Natural killer cell (primary cell): ENCODE data around the gene TMEM179B. TPM values are rescaled to one million over a fixed set of nuclear protein-coding genes. Genes with fewer than 3 reads are reported as not detected.
A peak's percentile ranks its signal among the peaks of the same experiment; 100 is the strongest.
"Not testable (repeated sequence)": the region's sequence is repeated elsewhere in the genome, so short reads cannot be mapped to it uniquely, and the experiment has no call there.

Experiments
- ATAC-seq, 3 donors: fragments of 150-1000 bp in 2 of 3; fragments of 200-7000 bp in 1 of 3; cut with Tn5 transposase; 1 replicate in 1 of 3; 2 replicates in 2 of 3; pipeline ENCODE4 v1.10.0; 2021; ENCODE audit warnings: mild to moderate bottlenecking in 2 of 3, moderate library complexity in 2 of 3
- DNase-seq, 2 donors: peaks; one replicate each; pipeline versions ENCODE4 v3.0.0 to v3.0.0-alpha.2; 2013 to 2021; ENCODE audit warnings: mixed read lengths in 1 of 2
- H3K27ac ChIP-seq: one replicate; pipeline ENCODE4 v1.5.1; 2013; ENCODE audit warnings: mild to moderate bottlenecking, low read length
- H3K27me3 ChIP-seq: one replicate; pipeline ENCODE4 v1.6.1; 2013; ENCODE audit warnings: low read length; ENCODE audit not compliant: control insufficient read depth, insufficient read depth
- H3K36me3 ChIP-seq: one replicate; pipeline ENCODE4 v1.6.1; 2013; ENCODE audit warnings: low read length; ENCODE audit not compliant: control insufficient read depth, insufficient read depth
- H3K4me1 ChIP-seq: one replicate; pipeline ENCODE4 v1.6.1; 2013; ENCODE audit warnings: low read length; ENCODE audit not compliant: control insufficient read depth, insufficient read depth
- H3K4me3 ChIP-seq: one replicate; pipeline ENCODE4 v1.5.1; 2013; ENCODE audit warnings: low read length
- H3K9me3 ChIP-seq: one replicate; pipeline ENCODE4 v1.6.1; 2013; ENCODE audit warnings: low read length; ENCODE audit not compliant: control insufficient read depth, insufficient read depth
- H3K27ac Mint-ChIP-seq, 2 donors: one replicate each; pipeline ENCODE4 v1.8.0; 2022; ENCODE audit warnings: mild to moderate bottlenecking in 2 of 2, mixed read lengths in 2 of 2, moderate library complexity in 1 of 2
- H3K27me3 Mint-ChIP-seq, 2 donors: one replicate each; pipeline ENCODE4 v1.8.0; 2022; ENCODE audit warnings: low read depth in 2 of 2, mixed read lengths in 2 of 2
- H3K36me3 Mint-ChIP-seq: one replicate; pipeline ENCODE4 v1.8.0; 2022; ENCODE audit warnings: mixed read lengths
- H3K4me1 Mint-ChIP-seq, 2 donors: one replicate each; pipeline ENCODE4 v1.8.0; 2022; ENCODE audit warnings: mixed read lengths in 2 of 2
- H3K4me3 Mint-ChIP-seq: one replicate; pipeline ENCODE4 v1.8.0; 2022; ENCODE audit warnings: mild to moderate bottlenecking, moderate library complexity, mixed read lengths
- H3K9me3 Mint-ChIP-seq, 2 donors: one replicate each; pipeline ENCODE4 v1.8.0; 2022; ENCODE audit warnings: mixed read lengths in 2 of 2
- CTCF ChIP-seq: fragments of 200-600 bp; IDR thresholded peaks from one replicate; pipeline ENCODE4 v1.8.0; 2022; ENCODE audit warnings: antibody characterized with exemption
- WGBS: methylation state at CpG from one replicate; pipeline ENCODE4 v1.1.7; 2013; ENCODE audit warnings: missing lambda C conversion rate; ENCODE audit not compliant: insufficient coverage; 5-methylcytosine and 5-hydroxymethylcytosine counted together
- intact Hi-C: fragments of 100-400 bp; cut with micrococcal nuclease; formaldehyde crosslinking; loops from one replicate; pipeline ENCODE4 v1.14.2; 2022
- total RNA-seq, 4 donors: library from RNA; stranded (reverse); fragments of 120-200 nt in 1 of 4; gene quantifications; one replicate each; pipeline versions ENCODE4 v1.2.3 to v1.2.4, GENCODE V29; 2013 to 2022

The TMEM179B gene
- total RNA-seq, 3 donors from 2014 or later (not counting 1 experiment from before 2014, with no cell fraction given), result 33.7 to 41.1 (median 36.3) TPM

- H3K9me3 Mint-ChIP-seq, result no peaks in the 10 kb centered on the region
- no peaks in the 10 kb centered on the region for H3K36me3 Mint-ChIP-seq
- Histone ChIP-seq H3K27me3 (no peaks in the 10 kb centered on the region), H3K9me3 (no peaks in the 10 kb centered on the region), H3K27ac (no peak overlapping the region), H3K36me3 (peaks cover 6% of the 10 kb centered on the region), H3K4me3 (no peak overlapping the region), H3K4me1 (peaks cover 22% of the 10 kb centered on the region)
- DNase-seq (no peak), ATAC-seq (no peak)
- no peak overlapping the region for H3K27ac Mint-ChIP-seq
- TF ChIP-seq CTCF, result no peak
- peaks cover 7 to 9% of the 10 kb centered on the region in 2 donors for H3K4me1 Mint-ChIP-seq
- intact Hi-C loops, result loop anchor here (2.0 kb wide), 1 partner anchor 32 kb away; the partner anchor contains the start of gene TMEM179B
- 93% methylated on average over 9 of the region's 10 CpGs for WGBS
- H3K4me3 Mint-ChIP-seq, result peak overlapping the region; percentile 53
- H3K27me3 Mint-ChIP-seq, result no peaks in the 10 kb centered on the region
Observed at GRCh38 chr11:62755086-62755615, 32.1 kb upstream of the TMEM179B start.

GRCh38 chr11:62757846-62758788 is 29.1 kb upstream of the TMEM179B start:
- Mint-ChIP-seq H3K27ac (no peak overlapping the region), H3K4me3 (no peak overlapping the region), H3K27me3 (no peaks in the 10 kb centered on the region), H3K36me3 (no peaks in the 10 kb centered on the region), H3K9me3 (no peaks in the 10 kb centered on the region), H3K4me1 (peaks cover 23 to 25% of the 10 kb centered on the region in 2 donors)
- Histone ChIP-seq H3K9me3 (no peaks in the 10 kb centered on the region), H3K4me1 (peaks cover 31% of the 10 kb centered on the region), H3K36me3 (no peaks in the 10 kb centered on the region), H3K4me3 (no peak overlapping the region), H3K27me3 (no peaks in the 10 kb centered on the region), H3K27ac (no peak overlapping the region)
- DNase-seq, result no peak
- no peak for ATAC-seq
- intact Hi-C loops, result no loop called here
- no peak for TF ChIP-seq CTCF
- 89% methylated on average over 5 of the region's 9 CpGs for WGBS

- H3K27ac ChIP-seq, H3K27me3 Mint-ChIP-seq, H3K9me3 Mint-ChIP-seq, H3K27me3 ChIP-seq, H3K36me3 Mint-ChIP-seq, H3K36me3 ChIP-seq, H3K9me3 ChIP-seq, ATAC-seq, DNase-seq: not testable (repeated sequence)
- Mint-ChIP-seq H3K4me3 (peak overlapping the region; percentile 95), H3K27ac (peak overlapping the region; percentile 89 to 94), H3K4me1 (peaks cover 14 to 18% of the 10 kb centered on the region in 2 donors)
- intact Hi-C loops, result loop anchor here (1.0 kb wide), 3 partner anchors 8 to 33 kb away; partner anchors contain the start of genes TAF6L and TTC9C
- WGBS, result 28% methylated on average over 8 of the region's 9 CpGs
- Histone ChIP-seq H3K4me3 (peak overlapping the region; percentile 85), H3K4me1 (peaks cover 19% of the 10 kb centered on the region)
Observed at GRCh38 chr11:62760867-62761227, 26.4 kb upstream of the TMEM179B start.

GRCh38 chr11:62770778-62771143 is 16.4 kb upstream of the TMEM179B start:
- H3K4me3 Mint-ChIP-seq, result peak overlapping the region; percentile 93
- intact Hi-C loops, result loop anchor here (1.0 kb wide), 2 partner anchors 9 to 16 kb away; partner anchors contain the start of gene POLR2G
- TF ChIP-seq CTCF, result no peak
- H3K27me3 Mint-ChIP-seq, result no peaks in the 10 kb centered on the region
- peak overlapping the region; percentile 80 for H3K27ac ChIP-seq
- WGBS, result 2% methylated on average over 18 of the region's 18 CpGs
- no peaks in the 10 kb centered on the region for H3K36me3 Mint-ChIP-seq
- H3K4me1 Mint-ChIP-seq, result peaks cover 17 to 25% of the 10 kb centered on the region in 2 donors
- no peaks in the 10 kb centered on the region for H3K9me3 Mint-ChIP-seq
- peak in 1 of 3 donors; percentile 0 for ATAC-seq
- H3K27me3 ChIP-seq, result no peaks in the 10 kb centered on the region
- no peaks in the 10 kb centered on the region for H3K9me3 ChIP-seq
- peak overlapping the region; percentile 93 to 99 for H3K27ac Mint-ChIP-seq
- no peak for DNase-seq
- H3K4me1 ChIP-seq, result peaks cover 25% of the 10 kb centered on the region
- H3K4me3 ChIP-seq, result peak overlapping the region; percentile 70
- peaks cover 22% of the 10 kb centered on the region for H3K36me3 ChIP-seq
